GM23338 (cell line): Measurements from ENCODE around the gene GP1BB. TPM values are rescaled to one million over a fixed set of nuclear protein-coding genes. Genes with fewer than 3 reads are reported as not detected.

ENCODE experiments used
- ATAC-seq: fragments of 200-7000 bp; cut with Tn5 transposase; 3 replicates; pipeline ENCODE4 v1.9.1; 2020
- DNase-seq: peaks from one replicate; pipeline ENCODE4 v3.0.0-alpha.2; 2015; ENCODE audit warnings: low spot score
- H2AFZ ChIP-seq: fragments of 200-600 bp; sonication (generic); 2 replicates; pipeline ENCODE4 v1.8.0; 2016; ENCODE audit warnings: antibody characterized with exemption, mild to moderate bottlenecking, moderate library complexity
- H3F3A ChIP-seq: fragments of 200-600 bp; sonication (generic); replicated peaks from 2 replicates; pipeline ENCODE4 v1.8.0; 2017; ENCODE audit warnings: antibody characterized with exemption, mixed run types, low read depth
- H3K27ac ChIP-seq: fragments of 200-600 bp; sonication (generic); 2 replicates; pipeline ENCODE4 v1.6.1; 2016; ENCODE audit warnings: low read depth
- H3K27me3 ChIP-seq: fragments of 200-600 bp; sonication (generic); 2 replicates; pipeline ENCODE4 v1.8.0; 2016; ENCODE audit warnings: mild to moderate bottlenecking, mixed run types, moderate library complexity; ENCODE audit not compliant: insufficient read depth
- H3K36me3 ChIP-seq: fragments of 200-600 bp; sonication (generic); 2 replicates; pipeline ENCODE4 v1.8.0; 2016; ENCODE audit warnings: mild to moderate bottlenecking; ENCODE audit not compliant: insufficient read depth
- H3K4me1 ChIP-seq: fragments of 200-600 bp; sonication (generic); 2 replicates; pipeline ENCODE4 v1.8.0; 2016; ENCODE audit warnings: mild to moderate bottlenecking, moderate library complexity; ENCODE audit not compliant: insufficient read depth
- H3K4me2 ChIP-seq: fragments of 200-600 bp; sonication (generic); 2 replicates; pipeline ENCODE4 v1.7.1; 2017; ENCODE audit warnings: mixed run types
- H3K4me3 ChIP-seq: fragments of 200-600 bp; sonication (generic); 2 replicates; pipeline ENCODE4 v1.6.1; 2016; ENCODE audit warnings: mixed run types
- H3K79me2 ChIP-seq: fragments of 200-600 bp; sonication (generic); replicated peaks from 2 replicates; pipeline ENCODE4 v1.8.0; 2017; ENCODE audit warnings: mild to moderate bottlenecking; ENCODE audit not compliant: insufficient read depth
- H3K9me2 ChIP-seq: fragments of 200-600 bp; sonication (generic); 2 replicates; pipeline ENCODE4 v1.8.0; 2017; ENCODE audit not compliant: insufficient read depth
- H4K20me1 ChIP-seq: fragments of 200-600 bp; sonication (generic); replicated peaks from 2 replicates; pipeline ENCODE4 v1.8.0; 2017; ENCODE audit warnings: mild to moderate bottlenecking; ENCODE audit not compliant: insufficient read depth
- H3K27ac Mint-ChIP-seq: 2 replicates; pipeline ENCODE4 v1.8.0; 2020; ENCODE audit warnings: inconsistent platforms, mild to moderate bottlenecking, moderate library complexity, mixed read lengths
- H3K27me3 Mint-ChIP-seq: 3 replicates; pipeline ENCODE4 v1.8.0; 2022; ENCODE audit warnings: low read depth, mild to moderate bottlenecking, moderate library complexity, mixed read lengths, inconsistent platforms; ENCODE audit not compliant: insufficient read depth, poor library complexity
- H3K36me3 Mint-ChIP-seq: 3 replicates; pipeline ENCODE4 v1.8.0; 2021; ENCODE audit warnings: low read depth, mild to moderate bottlenecking, inconsistent platforms, moderate library complexity, mixed read lengths
- H3K4me1 Mint-ChIP-seq: 3 replicates; pipeline ENCODE4 v1.8.0; 2020; ENCODE audit warnings: mild to moderate bottlenecking, inconsistent platforms, mixed read lengths
- H3K4me3 Mint-ChIP-seq: 3 replicates; pipeline ENCODE4 v1.8.0; 2021; ENCODE audit warnings: moderate library complexity, mild to moderate bottlenecking, inconsistent platforms, mixed read lengths
- H3K9me3 Mint-ChIP-seq: 3 replicates; pipeline ENCODE4 v1.8.0; 2020; ENCODE audit warnings: moderate library complexity, mild to moderate bottlenecking, inconsistent platforms, mixed read lengths
- CREB1 ChIP-seq: fragments of 250-450 bp; sonication (Bioruptor Pico); IDR thresholded peaks from 2 replicates; pipeline ENCODE4 v1.5.0; 2020; ENCODE audit warnings: low read depth, mild to moderate bottlenecking, moderate library complexity
- ETS1 ChIP-seq: IDR thresholded peaks from 2 replicates; pipeline ENCODE4 v1.6.1; 2016; ENCODE audit warnings: antibody characterized with exemption
- EZH2 ChIP-seq: fragments of 200-600 bp; sonication (generic); IDR thresholded peaks from one replicate; pipeline ENCODE4 v1.8.0; 2017; ENCODE audit warnings: antibody characterized with exemption, mild to moderate bottlenecking, low read depth; ENCODE audit not compliant: unreplicated experiment
- EZH2phosphoT487 ChIP-seq: fragments of 200-600 bp; sonication (generic); IDR thresholded peaks from one replicate; pipeline ENCODE4 v1.8.1; 2018; ENCODE audit warnings: antibody characterized with exemption; ENCODE audit not compliant: unreplicated experiment
- JUNB ChIP-seq: IDR thresholded peaks from one replicate; pipeline ENCODE4 v1.6.1; 2016; ENCODE audit warnings: antibody characterized with exemption; ENCODE audit not compliant: unreplicated experiment
- NANOG ChIP-seq: IDR thresholded peaks from 2 replicates; pipeline ENCODE4 v1.6.1; 2016; ENCODE audit warnings: antibody characterized with exemption, borderline replicate concordance
- POLR2AphosphoS5 ChIP-seq: IDR thresholded peaks from 2 replicates; pipeline ENCODE4 v1.6.1; 2016; ENCODE audit warnings: antibody characterized with exemption, low read depth
- STAT1 ChIP-seq: IDR thresholded peaks from one replicate; pipeline ENCODE4 v1.6.1; 2016; ENCODE audit warnings: antibody characterized with exemption; ENCODE audit not compliant: unreplicated experiment
- ZNF114 ChIP-seq: fragments of 250-450 bp; sonication (Bioruptor Pico); IDR thresholded peaks from 2 replicates; pipeline ENCODE4 v1.5.0; 2020; ENCODE audit warnings: mild to moderate bottlenecking, moderate library complexity
- ZNF331 ChIP-seq: fragments of 250-450 bp; sonication (Bioruptor Pico); IDR thresholded peaks from 2 replicates; pipeline ENCODE4 v1.5.0; 2020; ENCODE audit warnings: low read depth, mild to moderate bottlenecking, moderate library complexity
- ZNF462 ChIP-seq: fragments of 250-450 bp; sonication (Bioruptor Pico); IDR thresholded peaks from 2 replicates; pipeline ENCODE4 v1.5.0; 2020; ENCODE audit warnings: mild to moderate bottlenecking, moderate library complexity
- polyA plus RNA-seq: library from polyadenylated mRNA; unstranded; fragments of >200 nt; fragmentation: Nextera tagmentation; extraction: Ambion mirVana; gene quantifications from 2 replicates; pipeline ENCODE4 v1.2.1, GENCODE V29; 2016
- total RNA-seq: library from RNA; depleted of rRNA; stranded (reverse); fragments of >200 nt; shearing (Covaris generic); gene quantifications from 2 replicates; pipeline ENCODE4 v1.2.3, GENCODE V29; 2014
- TF ChIP-seq, protein P1 (sequence below): IDR thresholded peaks from one replicate; pipeline ENCODE4 v1.6.1; 2018; ENCODE audit warnings: antibody characterized with exemption; ENCODE audit not compliant: unreplicated experiment
- TF ChIP-seq, protein P2 (sequence below), 2 experiments: fragments of 200-600 bp in 1 of 2; sonication (generic) in 1 of 2; conservative IDR thresholded peaks; 2 replicates each; pipeline versions ENCODE4 v1.5.1 to v1.6.1; 2016 to 2017; ENCODE audit warnings: antibody characterized with exemption in 2 of 2, low read depth in 2 of 2, mild to moderate bottlenecking in 2 of 2, moderate library complexity in 1 of 2

Gene GP1BB
- total and polyA plus RNA-seq, 2 experiments from 2014 or later, result 0.53 to 1.3 TPM

DNA sequence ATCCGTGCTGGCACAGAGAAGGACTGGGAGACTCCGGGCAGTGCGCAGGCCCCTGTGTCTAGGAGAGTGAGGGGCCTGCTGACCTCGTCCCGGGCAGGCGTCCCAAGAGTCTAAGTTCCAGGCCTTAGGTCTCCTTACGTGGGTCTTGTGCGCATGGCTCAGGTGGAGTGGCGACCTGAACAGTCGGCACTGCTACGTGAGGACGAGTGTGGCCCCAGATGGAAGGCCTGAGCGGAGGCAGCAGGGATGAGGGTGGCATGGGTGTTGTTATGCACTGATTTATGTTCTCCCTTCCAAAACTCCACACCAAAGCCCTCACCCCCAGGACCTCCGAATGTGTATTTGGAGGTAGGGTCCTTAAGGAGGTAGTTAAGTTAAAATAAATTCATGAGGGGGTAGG, 29.8 kb upstream of the GP1BB start:
- no peaks in the 10 kb centered on the region for H3K27me3 ChIP-seq
- H3K4me3 Mint-ChIP-seq, result no peak overlapping the region
- H3K9me2 ChIP-seq, result no peaks in the 10 kb centered on the region
- no peak overlapping the region for H3K4me2 ChIP-seq
- no peaks in the 10 kb centered on the region for H3K79me2 ChIP-seq
- H3K4me1 Mint-ChIP-seq, result peaks cover 14% of the 10 kb centered on the region
- no peaks in the 10 kb centered on the region; the same call in 1 of the 2 replicates for H3K4me1 ChIP-seq
- H3K4me3 ChIP-seq, result no peak overlapping the region
- peaks cover 4% of the 10 kb centered on the region for H3K27me3 Mint-ChIP-seq
- H3F3A ChIP-seq, result no peaks in the 10 kb centered on the region
- no peaks in the 10 kb centered on the region for H3K36me3 Mint-ChIP-seq
- no peak overlapping the region for H3K27ac ChIP-seq
- H4K20me1 ChIP-seq, result no peaks in the 10 kb centered on the region
- DNase-seq (no peak), ATAC-seq (no peak)
- H2AFZ ChIP-seq, result peak overlapping the region; percentile 10; the same call in 1 of the 2 replicates
- H3K27ac Mint-ChIP-seq, result no peak overlapping the region
- H3K9me3 Mint-ChIP-seq, result no peaks in the 10 kb centered on the region
- H3K36me3 ChIP-seq, result no peaks in the 10 kb centered on the region
- TF ChIP-seq CREB1 (no peak), EZH2phosphoT487 (no peak), POLR2AphosphoS5 (no peak), ZNF331 (CRISPR knock-in tag) (no peak), EZH2 (no peak), JUNB (no peak), STAT1 (no peak), ETS1 (no peak), NANOG (no peak), ZNF114 (CRISPR knock-in tag) (no peak), ZNF462 (no peak)
- TF ChIP-seq, protein P1, sequence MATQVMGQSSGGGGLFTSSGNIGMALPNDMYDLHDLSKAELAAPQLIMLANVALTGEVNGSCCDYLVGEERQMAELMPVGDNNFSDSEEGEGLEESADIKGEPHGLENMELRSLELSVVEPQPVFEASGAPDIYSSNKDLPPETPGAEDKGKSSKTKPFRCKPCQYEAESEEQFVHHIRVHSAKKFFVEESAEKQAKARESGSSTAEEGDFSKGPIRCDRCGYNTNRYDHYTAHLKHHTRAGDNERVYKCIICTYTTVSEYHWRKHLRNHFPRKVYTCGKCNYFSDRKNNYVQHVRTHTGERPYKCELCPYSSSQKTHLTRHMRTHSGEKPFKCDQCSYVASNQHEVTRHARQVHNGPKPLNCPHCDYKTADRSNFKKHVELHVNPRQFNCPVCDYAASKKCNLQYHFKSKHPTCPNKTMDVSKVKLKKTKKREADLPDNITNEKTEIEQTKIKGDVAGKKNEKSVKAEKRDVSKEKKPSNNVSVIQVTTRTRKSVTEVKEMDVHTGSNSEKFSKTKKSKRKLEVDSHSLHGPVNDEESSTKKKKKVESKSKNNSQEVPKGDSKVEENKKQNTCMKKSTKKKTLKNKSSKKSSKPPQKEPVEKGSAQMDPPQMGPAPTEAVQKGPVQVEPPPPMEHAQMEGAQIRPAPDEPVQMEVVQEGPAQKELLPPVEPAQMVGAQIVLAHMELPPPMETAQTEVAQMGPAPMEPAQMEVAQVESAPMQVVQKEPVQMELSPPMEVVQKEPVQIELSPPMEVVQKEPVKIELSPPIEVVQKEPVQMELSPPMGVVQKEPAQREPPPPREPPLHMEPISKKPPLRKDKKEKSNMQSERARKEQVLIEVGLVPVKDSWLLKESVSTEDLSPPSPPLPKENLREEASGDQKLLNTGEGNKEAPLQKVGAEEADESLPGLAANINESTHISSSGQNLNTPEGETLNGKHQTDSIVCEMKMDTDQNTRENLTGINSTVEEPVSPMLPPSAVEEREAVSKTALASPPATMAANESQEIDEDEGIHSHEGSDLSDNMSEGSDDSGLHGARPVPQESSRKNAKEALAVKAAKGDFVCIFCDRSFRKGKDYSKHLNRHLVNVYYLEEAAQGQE, result no peak
- TF ChIP-seq, protein P2, sequence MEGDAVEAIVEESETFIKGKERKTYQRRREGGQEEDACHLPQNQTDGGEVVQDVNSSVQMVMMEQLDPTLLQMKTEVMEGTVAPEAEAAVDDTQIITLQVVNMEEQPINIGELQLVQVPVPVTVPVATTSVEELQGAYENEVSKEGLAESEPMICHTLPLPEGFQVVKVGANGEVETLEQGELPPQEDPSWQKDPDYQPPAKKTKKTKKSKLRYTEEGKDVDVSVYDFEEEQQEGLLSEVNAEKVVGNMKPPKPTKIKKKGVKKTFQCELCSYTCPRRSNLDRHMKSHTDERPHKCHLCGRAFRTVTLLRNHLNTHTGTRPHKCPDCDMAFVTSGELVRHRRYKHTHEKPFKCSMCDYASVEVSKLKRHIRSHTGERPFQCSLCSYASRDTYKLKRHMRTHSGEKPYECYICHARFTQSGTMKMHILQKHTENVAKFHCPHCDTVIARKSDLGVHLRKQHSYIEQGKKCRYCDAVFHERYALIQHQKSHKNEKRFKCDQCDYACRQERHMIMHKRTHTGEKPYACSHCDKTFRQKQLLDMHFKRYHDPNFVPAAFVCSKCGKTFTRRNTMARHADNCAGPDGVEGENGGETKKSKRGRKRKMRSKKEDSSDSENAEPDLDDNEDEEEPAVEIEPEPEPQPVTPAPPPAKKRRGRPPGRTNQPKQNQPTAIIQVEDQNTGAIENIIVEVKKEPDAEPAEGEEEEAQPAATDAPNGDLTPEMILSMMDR (conservative IDR thresholded peaks at IDR 0.05; ENCODE audit: low read depth in 2 of 2), result no peak
